HepG2 (cell line): ENCODE results near the gene POP5. TPM values are rescaled to one million over a fixed set of nuclear protein-coding genes. Genes with fewer than 3 reads are reported as not detected.

Experiments used
- FOXA3 ChIP-seq: IDR thresholded peaks from 2 replicates; pipeline ENCODE4 v1.6.1; 2016; ENCODE audit warnings: missing genetic modification reagents, missing compliant biosample characterization
- NFE2L1 ChIP-seq: sonication (generic); formaldehyde crosslinking; IDR thresholded peaks from 2 replicates; pipeline ENCODE4 v1.4.0; 2020; ENCODE audit warnings: missing genetic modification reagents, mild to moderate bottlenecking, borderline replicate concordance
- TIGD3 ChIP-seq: sonication (generic); formaldehyde crosslinking; IDR thresholded peaks from 2 replicates; pipeline ENCODE4 v1.5.1; 2020; ENCODE audit warnings: mild to moderate bottlenecking, missing genetic modification reagents, borderline replicate concordance
- ZNF12 ChIP-seq: sonication (generic); formaldehyde crosslinking; IDR thresholded peaks from 2 replicates; pipeline ENCODE4 v1.5.0; 2020; ENCODE audit warnings: missing genetic modification reagents
- ZNF142 ChIP-seq: sonication (generic); formaldehyde crosslinking; IDR thresholded peaks from 2 replicates; pipeline ENCODE4 v1.4.0; 2020; ENCODE audit warnings: missing genetic modification reagents
- ZNF17 ChIP-seq: sonication (generic); formaldehyde crosslinking; IDR thresholded peaks from 2 replicates; pipeline ENCODE4 v1.5.0; 2020; ENCODE audit warnings: mild to moderate bottlenecking, missing genetic modification reagents
- ZNF367 ChIP-seq: sonication (generic); formaldehyde crosslinking; IDR thresholded peaks from 2 replicates; pipeline ENCODE4 v1.4.0; 2020; ENCODE audit warnings: missing genetic modification reagents, borderline replicate concordance
- ZNF432 ChIP-seq: sonication (generic); formaldehyde crosslinking; IDR thresholded peaks from 2 replicates; pipeline ENCODE4 v1.5.0; 2020; ENCODE audit warnings: missing genetic modification reagents, mild to moderate bottlenecking, borderline replicate concordance
- polyA plus RNA-seq, 8 experiments: library from polyadenylated mRNA; depleted of rRNA in 3 of 8; stranded (reverse) in 7 of 8; unstranded in 1 of 8; fragments of >200 nt; fragmentation: Illumina TruSeq in 4 of 8; extraction: Trizol in 4 of 8; gene quantifications; 2 replicates each; pipeline versions ENCODE4 v1.2.1 to v1.2.3, GENCODE V29; 2011 to 2016; ENCODE audit warnings: low read depth in 4 of 8, missing spikeins in 1 of 8, mixed read lengths in 1 of 8; ENCODE audit not compliant: insufficient read depth in 1 of 8
- total RNA-seq, 5 experiments: library from RNA; depleted of rRNA; stranded (reverse); fragments of >200 nt; fragmentation: Illumina TruSeq; extraction: Trizol; gene quantifications; 2 replicates each; pipeline ENCODE4 v1.2.3, GENCODE V29; 2016; ENCODE audit warnings: low read depth in 1 of 5

POP5 gene
- total and polyA plus RNA-seq, 2 of the 13 experiments (the other 11 are each of a cell fraction or from before 2014, with no cell fraction given): 45.6 to 61.3 TPM

- TF ChIP-seq TIGD3 (no peak), ZNF12 (CRISPR knock-in tag) (no peak), ZNF367 (no peak), ZNF142 (0 out of 2 replicates have a peak, but pooled peaks have one; percentile 16), ZNF432 (CRISPR knock-in tag) (no peak), ZNF17 (CRISPR knock-in tag) (no peak), FOXA3 (no peak), NFE2L1 (CRISPR knock-in tag) (no peak)
These were observed 46.9 kb downstream of the POP5 start, which contains the start of gene RNF10 (continued) for GRCh38 chr12:120534203-120534702.
